ENCODE measurements around the gene STX11. TPM values are rescaled to one million over a fixed set of nuclear protein-coding genes. Genes with fewer than 3 reads are reported as not detected.
"Not testable (repeated sequence)": the region's sequence is repeated elsewhere in the genome, so short reads cannot be mapped to it uniquely, and the experiment has no call there.

The STX11 gene
- total RNA-seq (2014; rRNA removed; shearing (Covaris generic); ENCODE audit: low replicate concordance) = 0.35 and 1.3 TPM in 2 replicates

GRCh38 chr6:144149894-144150709, at the start of gene STX11:
Gene STX11 (plus strand): TSS chr6:144150517. CDS start chr6:144186628, 36,111 bp downstream.
- Histone ChIP-seq H3K36me3 (no peaks in the 10 kb centered on the region), H3K27me3 (no peaks in the 10 kb centered on the region), H3K4me3 (peak within 1 kb of the TSS; percentile 59), H3K9me3 (no peaks in the 10 kb centered on the region; the same call in 1 of the 2 replicates)
- peak; percentile 73 for DNase-seq

GRCh38 chr6:144103026-144103563, 47.2 kb upstream of the STX11 start:
- Histone ChIP-seq H3K27me3 (no peaks in the 10 kb centered on the region), H3K4me3 (no peak overlapping the region), H3K9me3 (no peaks in the 10 kb centered on the region), H3K36me3 (no peaks in the 10 kb centered on the region)
- DNase-seq = no peak

GRCh38 chr6:144104488-144104887, 45.8 kb upstream of the STX11 start:
- no peak for DNase-seq
- H3K4me3 ChIP-seq = no peak overlapping the region
- H3K9me3 ChIP-seq = no peaks in the 10 kb centered on the region
- no peaks in the 10 kb centered on the region for H3K36me3 ChIP-seq
- no peaks in the 10 kb centered on the region for H3K27me3 ChIP-seq

DNA sequence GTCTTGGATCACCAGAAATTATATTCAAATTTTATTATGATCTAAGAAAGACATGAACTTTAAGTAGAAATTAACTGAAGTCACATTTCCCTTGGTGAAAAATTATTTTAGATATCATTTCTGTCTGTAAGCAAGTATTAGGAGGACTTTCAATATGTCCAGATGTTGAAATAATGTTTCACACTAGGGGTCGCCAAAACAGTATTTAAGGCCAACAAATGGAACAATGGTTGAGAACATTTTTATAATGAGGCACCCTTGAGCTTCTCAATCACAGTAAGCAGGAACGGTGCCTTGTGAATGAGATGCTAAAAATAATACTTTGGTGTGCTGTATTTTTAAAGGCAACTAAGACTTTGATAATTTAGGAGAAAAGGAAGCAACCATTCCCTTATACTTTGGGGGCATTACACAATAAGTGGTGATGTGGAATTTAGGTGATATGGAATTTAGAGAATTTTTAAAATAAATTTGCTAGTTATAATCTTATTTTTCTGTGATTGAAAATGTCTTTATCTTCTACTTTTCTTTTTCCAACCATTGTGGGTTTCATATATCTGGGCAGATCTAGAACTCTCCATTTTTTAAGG, 45.3 kb upstream of the STX11 start:
- no peak for DNase-seq
- no peaks in the 10 kb centered on the region for H3K9me3 ChIP-seq
- no peaks in the 10 kb centered on the region for H3K27me3 ChIP-seq
- H3K36me3 ChIP-seq = no peaks in the 10 kb centered on the region
- H3K4me3 ChIP-seq = no peak overlapping the region

GRCh38 chr6:144106206-144106605, 44.1 kb upstream of the STX11 start:
- no peaks in the 10 kb centered on the region for H3K9me3 ChIP-seq
- H3K27me3 ChIP-seq = no peaks in the 10 kb centered on the region
- DNase-seq = no peak
- no peaks in the 10 kb centered on the region for H3K36me3 ChIP-seq
- H3K4me3 ChIP-seq = no peak overlapping the region

GRCh38 chr6:144110210-144110609, 40.1 kb upstream of the STX11 start:
- DNase-seq = no peak
- Histone ChIP-seq H3K4me3 (no peak overlapping the region), H3K9me3 (no peaks in the 10 kb centered on the region), H3K27me3 (no peaks in the 10 kb centered on the region), H3K36me3 (no peaks in the 10 kb centered on the region)

- Histone ChIP-seq H3K9me3 (no peaks in the 10 kb centered on the region), H3K27me3 (no peaks in the 10 kb centered on the region), H3K36me3 (no peaks in the 10 kb centered on the region), H3K4me3 (no peak overlapping the region)
- no peak for DNase-seq
Observed at GRCh38 chr6:144113366-144113765, 37.0 kb upstream of the STX11 start.

GRCh38 chr6:144115219-144115618, 35.1 kb upstream of the STX11 start:
- no peak for DNase-seq
- no peak overlapping the region for H3K4me3 ChIP-seq
- no peaks in the 10 kb centered on the region for H3K27me3 ChIP-seq
- no peaks in the 10 kb centered on the region for H3K9me3 ChIP-seq
- no peaks in the 10 kb centered on the region for H3K36me3 ChIP-seq

- Histone ChIP-seq H3K27me3 (no peaks in the 10 kb centered on the region), H3K36me3 (no peaks in the 10 kb centered on the region), H3K4me3 (no peak overlapping the region), H3K9me3 (no peaks in the 10 kb centered on the region)
- peak; percentile 20 for DNase-seq
Observed at GRCh38 chr6:144119376-144119775, 30.9 kb upstream of the STX11 start.

- Histone ChIP-seq H3K27me3 (no peaks in the 10 kb centered on the region), H3K4me3 (no peak overlapping the region), H3K36me3 (no peaks in the 10 kb centered on the region), H3K9me3 (no peaks in the 10 kb centered on the region)
- DNase-seq = no peak
Observed at GRCh38 chr6:144122861-144123260, 27.5 kb upstream of the STX11 start.

- no peak overlapping the region for H3K4me3 ChIP-seq
- H3K36me3 ChIP-seq = no peaks in the 10 kb centered on the region
- no peaks in the 10 kb centered on the region for H3K27me3 ChIP-seq
- H3K9me3 ChIP-seq = no peaks in the 10 kb centered on the region
- no peak for DNase-seq
Observed at GRCh38 chr6:144123421-144123820, 26.9 kb upstream of the STX11 start.

DNA sequence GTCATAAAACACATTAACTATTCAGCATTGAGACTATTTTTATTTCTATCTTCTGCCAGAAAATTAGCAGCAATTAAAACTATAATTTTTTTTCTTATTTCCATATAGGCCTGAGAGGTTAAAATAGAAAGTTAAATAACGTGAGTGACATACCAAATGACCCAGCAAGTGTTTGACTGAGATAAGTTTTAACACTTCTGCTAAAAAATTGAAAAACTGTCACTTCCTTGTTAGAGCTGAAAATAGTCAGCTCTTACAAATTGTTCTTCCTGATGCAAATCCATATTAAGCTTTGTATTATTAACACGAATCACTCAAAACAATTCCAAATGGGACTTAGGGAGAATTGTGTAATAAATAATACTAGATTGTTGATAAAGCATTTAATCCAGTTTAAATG, 26.5 kb upstream of the STX11 start:
- no peak for DNase-seq
- H3K9me3 ChIP-seq = no peaks in the 10 kb centered on the region
- H3K27me3 ChIP-seq = no peaks in the 10 kb centered on the region
- no peak overlapping the region for H3K4me3 ChIP-seq
- no peaks in the 10 kb centered on the region for H3K36me3 ChIP-seq

- H3K27me3 ChIP-seq = no peaks in the 10 kb centered on the region
Observed at GRCh38 chr6:144127097-144127496, 23.2 kb upstream of the STX11 start.

GRCh38 chr6:144129469-144129868, 20.8 kb upstream of the STX11 start:
- Histone ChIP-seq H3K27me3 (no peaks in the 10 kb centered on the region), H3K36me3 (no peaks in the 10 kb centered on the region), H3K4me3 (no peak overlapping the region), H3K9me3 (no peaks in the 10 kb centered on the region)
- no peak for DNase-seq

More at GRCh38 chr6:144127097-144127496, 23.2 kb upstream of the STX11 start:
- Histone ChIP-seq H3K9me3 (no peaks in the 10 kb centered on the region), H3K4me3 (no peak overlapping the region), H3K36me3 (no peaks in the 10 kb centered on the region)
- no peak for DNase-seq

GRCh38 chr6:144131248-144131709, 19.0 kb upstream of the STX11 start:
- Histone ChIP-seq H3K27me3 (no peaks in the 10 kb centered on the region), H3K4me3 (no peak overlapping the region), H3K36me3 (no peaks in the 10 kb centered on the region), H3K9me3 (no peaks in the 10 kb centered on the region)
- DNase-seq = no peak

GRCh38 chr6:144132167-144132690, 18.1 kb upstream of the STX11 start:
- not testable (repeated sequence) for DNase-seq, H3K36me3 ChIP-seq, H3K27me3 ChIP-seq

GRCh38 chr6:144133225-144133821, 17.0 kb upstream of the STX11 start:
- DNase-seq = no peak
- no peaks in the 10 kb centered on the region for H3K27me3 ChIP-seq
- H3K4me3 ChIP-seq = no peak overlapping the region
- H3K9me3 ChIP-seq = no peaks in the 10 kb centered on the region; the same call in 1 of the 2 replicates
- no peaks in the 10 kb centered on the region for H3K36me3 ChIP-seq

More at GRCh38 chr6:144132167-144132690, 18.1 kb upstream of the STX11 start:
- not testable (repeated sequence) for H3K9me3 ChIP-seq, H3K4me3 ChIP-seq
